GM18867 (cell line): ENCODE measurements around the gene PCID2.

Experiments used
- ATAC-seq: cut with Tn5 transposase; IDR thresholded peaks from one replicate; pipeline ENCODE4 v1.9.1; 2021; ENCODE audit warnings: mild to moderate bottlenecking, moderate library complexity; ENCODE audit not compliant: unreplicated experiment

PCID2 gene

GRCh38 chr13:113220141-113220598, 11.7 kb upstream of the PCID2 start:
- no peak for ATAC-seq

GRCh38 chr13:113219256-113219940, 10.9 kb upstream of the PCID2 start:
- ATAC-seq = no peak

DNA sequence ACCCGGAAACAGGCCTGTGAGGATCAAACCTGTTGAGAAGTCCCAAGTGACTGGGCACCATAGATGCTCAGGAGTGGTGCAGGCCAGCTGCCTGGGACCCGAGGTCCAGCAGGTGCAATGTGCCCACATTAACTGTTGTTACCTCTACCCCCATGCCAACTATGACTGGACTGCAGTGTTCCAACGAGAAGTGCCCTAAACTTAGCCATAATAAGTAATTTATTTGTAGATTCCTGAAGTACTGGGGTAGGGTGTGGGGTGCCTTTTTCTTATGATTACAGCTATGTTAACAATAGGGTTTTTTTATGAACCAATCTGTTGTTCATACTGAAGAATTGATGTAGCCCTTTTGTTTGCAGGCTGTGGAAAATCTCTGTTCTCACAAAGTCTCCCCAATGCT, 10.1 kb upstream of the PCID2 start:
- ATAC-seq = no peak

- ATAC-seq = no peak
Observed at GRCh38 chr13:113216254-113217048, 8.0 kb upstream of the PCID2 start.

DNA sequence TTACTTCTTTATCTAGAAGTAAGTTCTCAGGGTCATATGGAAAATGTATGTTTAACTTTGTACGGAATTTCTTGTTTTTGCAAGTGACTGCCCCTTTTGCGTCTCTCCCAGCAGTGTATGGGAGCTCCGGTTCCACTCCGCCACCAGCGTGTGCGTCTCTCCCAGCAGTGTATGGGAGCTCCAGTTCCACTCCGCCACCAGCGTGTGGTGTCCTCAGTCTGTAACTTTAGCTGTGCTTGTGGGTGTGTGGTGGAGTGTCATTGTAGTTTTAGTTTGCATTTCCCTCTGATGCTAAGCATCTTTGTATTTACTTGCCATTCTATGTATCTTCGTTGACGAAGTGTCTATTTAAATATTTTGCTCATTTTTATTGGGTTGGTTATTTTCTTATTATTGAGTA, 3.3 kb upstream of the PCID2 start:
- no peak for ATAC-seq

DNA sequence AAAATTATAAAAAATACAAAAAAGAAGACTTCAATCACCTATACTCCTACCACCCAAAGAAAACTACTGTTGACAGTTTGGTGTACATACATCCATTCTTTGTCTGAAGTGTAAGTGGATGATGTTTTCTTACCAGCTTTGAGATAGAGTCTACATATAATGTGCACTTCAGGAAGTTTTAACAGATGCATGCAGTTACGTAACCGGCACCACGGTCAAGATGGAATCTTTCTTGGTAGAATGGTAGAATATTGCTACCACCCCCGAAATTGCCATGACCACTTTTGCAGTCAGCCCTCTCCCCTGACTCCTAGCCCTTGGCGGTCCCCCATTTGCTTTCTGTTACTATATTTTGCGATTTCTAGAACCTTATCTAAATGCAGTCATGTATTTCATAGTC, 2.4 kb upstream of the PCID2 start:
- no peak for ATAC-seq

- peak; percentile 40 for ATAC-seq
Observed at GRCh38 chr13:113209759-113210421, 1.4 kb upstream of the PCID2 start.

- ATAC-seq = peak; percentile 34
Observed at GRCh38 chr13:113209336-113209758, 878 bp upstream of the PCID2 start, which contains the start of gene CUL4A. CUL4A (plus strand) TSS chr13:113209613; CDS start chr13:113209628, 15 bp downstream.

DNA sequence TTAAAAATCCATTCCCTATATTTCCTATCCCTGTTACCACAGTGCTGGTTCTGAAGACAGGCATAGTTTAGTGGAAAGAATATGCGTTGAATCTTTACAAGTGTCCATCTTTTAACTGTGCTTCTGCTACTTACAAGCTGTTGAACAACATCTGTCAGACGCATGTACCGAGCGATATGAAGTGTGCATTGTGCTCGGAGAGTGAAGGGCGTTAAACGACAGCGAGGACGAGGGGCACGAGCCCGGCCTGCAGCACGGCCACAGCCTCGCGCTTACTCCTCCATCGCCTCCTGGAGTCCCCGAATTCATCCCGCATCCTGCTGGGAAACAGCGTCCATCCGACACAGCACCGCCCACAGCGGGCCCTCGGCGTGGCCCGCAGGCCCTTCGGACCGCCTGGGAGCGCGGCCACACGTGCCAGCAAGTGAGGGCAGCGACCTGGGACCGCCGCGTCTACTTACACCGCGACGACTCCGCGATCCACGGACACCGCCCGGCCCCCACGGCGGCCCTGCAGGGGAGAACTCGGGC, 514 bp downstream of the PCID2 start:
- ATAC-seq = peak; percentile 1

DNA sequence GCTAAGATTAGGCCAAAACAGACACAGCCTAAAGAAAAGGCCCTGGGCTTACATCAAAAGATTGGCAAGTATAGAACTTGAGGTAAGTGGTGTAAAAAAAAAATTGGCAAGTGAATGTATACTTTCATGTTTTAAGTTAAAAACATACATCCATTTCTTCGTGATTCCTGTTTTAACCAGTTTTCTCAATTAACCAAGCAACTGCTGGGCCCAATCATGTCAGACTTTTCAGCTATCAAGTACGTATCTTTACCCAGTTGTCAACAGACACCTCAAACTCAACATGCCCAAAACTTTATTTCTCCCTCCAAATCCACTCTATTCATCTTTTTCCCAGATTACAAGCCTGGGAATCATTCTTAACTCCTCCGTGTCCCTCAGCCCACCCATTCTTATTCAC, 1.0 kb downstream of the PCID2 start:
- ATAC-seq = no peak

- ATAC-seq = no peak
Observed at GRCh38 chr13:113205428-113205931, 3.0 kb downstream of the PCID2 start.

- ATAC-seq = no peak
Observed at GRCh38 chr13:113204378-113204734, 4.1 kb downstream of the PCID2 start.

DNA sequence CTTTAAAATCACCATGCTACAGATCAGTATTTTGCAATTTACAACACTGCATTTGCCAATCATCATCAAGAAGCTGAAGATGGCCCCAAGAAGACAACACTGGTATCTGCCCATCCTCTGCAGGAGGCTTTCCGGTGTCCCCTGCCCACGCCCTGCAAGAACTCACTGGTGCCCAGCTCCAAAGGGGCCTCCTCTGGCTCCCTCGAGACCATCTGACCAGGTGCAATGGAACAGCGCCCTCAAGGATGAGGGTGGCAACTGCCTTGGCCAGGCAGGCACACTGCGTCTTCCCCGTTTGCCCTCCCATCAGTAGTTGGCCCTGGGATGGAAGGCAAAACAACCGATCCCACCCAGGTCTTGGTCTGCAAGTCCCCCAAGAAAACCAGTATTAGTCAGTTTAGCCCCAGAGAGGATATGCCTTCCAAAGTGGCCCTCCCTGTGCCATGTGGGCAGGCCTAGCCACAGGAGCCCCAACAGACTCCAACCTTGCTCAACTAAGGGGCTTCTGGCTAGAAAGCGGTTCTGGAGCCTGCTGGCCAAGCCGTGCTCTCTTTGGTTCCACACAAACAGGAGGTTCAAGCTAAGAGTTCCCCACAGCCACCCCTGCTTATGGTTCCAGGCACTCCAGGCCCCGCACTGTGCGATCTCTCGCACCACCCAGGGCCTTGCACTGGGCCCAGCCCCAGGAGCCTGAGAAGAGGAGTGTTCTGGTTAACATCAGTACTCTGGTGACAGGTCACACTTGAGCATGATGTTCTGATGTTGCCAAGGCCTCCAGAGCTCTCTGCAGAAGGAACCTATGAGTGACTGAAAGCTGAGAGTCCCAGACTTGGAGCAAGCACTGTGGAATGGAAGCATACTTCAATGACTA, 4.7 kb downstream of the PCID2 start:
- ATAC-seq = no peak

GRCh38 chr13:113202912-113203311, 5.6 kb downstream of the PCID2 start:
- no peak for ATAC-seq

DNA sequence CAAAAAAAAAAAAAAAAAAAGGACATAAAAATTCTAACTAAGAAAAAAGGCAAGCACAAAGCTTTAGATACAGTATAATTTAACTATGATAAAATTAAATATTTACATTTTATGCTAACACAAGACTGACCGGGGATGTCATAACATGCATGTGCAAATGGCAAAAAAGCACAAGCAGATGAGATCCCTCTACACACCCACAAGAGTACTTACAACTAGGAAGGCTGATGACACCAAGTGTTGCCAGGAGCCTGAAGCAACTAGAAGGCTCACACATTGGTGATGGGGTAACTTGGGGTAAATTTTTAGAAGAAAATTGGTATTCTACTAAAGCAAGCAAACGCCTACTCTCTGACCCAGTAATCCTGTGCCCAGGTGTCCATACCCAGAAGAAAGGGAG, 6.7 kb downstream of the PCID2 start:
- ATAC-seq = no peak

- no peak for ATAC-seq
Observed at GRCh38 chr13:113196970-113197737, 11.3 kb downstream of the PCID2 start.

GRCh38 chr13:113195360-113195759, 13.1 kb downstream of the PCID2 start:
- ATAC-seq = no peak

DNA sequence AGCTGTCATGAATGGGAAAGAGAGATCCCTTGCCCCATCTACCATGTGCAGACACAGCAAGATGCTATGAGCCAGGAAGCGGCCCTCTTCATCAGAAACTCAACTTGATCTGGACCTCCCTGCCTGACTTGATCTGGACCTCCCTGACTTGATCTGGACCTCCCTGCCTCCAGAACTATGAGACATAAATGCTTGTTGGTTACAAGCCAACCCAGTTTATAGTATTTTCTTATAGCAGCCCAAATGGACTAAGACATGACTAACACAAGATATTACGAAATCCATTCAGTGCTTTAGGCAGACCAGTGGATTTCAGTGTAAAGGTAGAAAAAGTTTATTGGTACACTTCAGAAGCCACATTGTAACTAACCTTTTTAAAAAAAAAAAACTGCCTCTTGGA, 15.6 kb downstream of the PCID2 start:
- no peak for ATAC-seq

DNA sequence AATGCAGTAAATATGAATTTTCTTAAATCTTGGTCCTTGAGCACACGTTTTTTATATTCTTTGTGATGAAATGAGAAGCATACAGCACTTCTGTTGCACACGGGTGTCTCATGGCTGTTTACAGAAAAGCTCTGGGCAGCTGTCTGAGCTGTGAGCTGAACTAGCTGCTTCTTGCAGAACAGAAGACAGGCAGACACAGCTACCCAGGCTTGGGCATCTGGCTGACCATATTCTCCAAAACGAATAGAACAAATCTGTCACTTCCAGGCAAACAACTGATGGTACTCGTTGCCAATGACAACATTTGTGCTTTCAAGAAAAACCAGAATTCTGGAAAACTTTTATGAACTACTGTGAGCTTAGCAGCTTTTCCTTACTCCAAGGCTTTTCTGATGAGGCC, 16.2 kb downstream of the PCID2 start:
- no peak for ATAC-seq

DNA sequence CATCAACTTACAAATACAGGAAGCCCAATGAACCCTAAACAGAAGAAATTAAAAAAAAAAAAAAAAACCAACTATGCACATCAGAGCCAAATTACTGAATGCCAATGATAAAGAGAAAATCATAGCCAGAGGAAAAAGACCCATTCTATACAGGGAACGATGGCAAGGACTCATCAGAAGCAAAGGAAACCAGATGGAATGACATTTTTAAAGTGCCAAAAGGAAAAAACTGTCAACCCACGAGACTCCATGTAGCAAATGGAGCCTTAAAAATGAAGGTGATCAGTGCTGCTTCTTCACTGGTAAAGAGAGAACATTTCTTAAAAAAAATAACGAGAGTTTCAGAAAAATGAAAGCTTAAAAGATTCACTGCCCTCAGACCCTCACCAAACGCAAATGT, 18.3 kb downstream of the PCID2 start:
- ATAC-seq = no peak
